Natural killer cell (primary cell): ENCODE data around the gene SGPP1. TPM values are rescaled to one million over a fixed set of nuclear protein-coding genes. Genes with fewer than 3 reads are reported as not detected.

ENCODE experiments used
- ATAC-seq, 3 donors: fragments of 150-1000 bp in 2 of 3; fragments of 200-7000 bp in 1 of 3; cut with Tn5 transposase; 1 replicate in 1 of 3; 2 replicates in 2 of 3; pipeline ENCODE4 v1.10.0; 2021; ENCODE audit warnings: mild to moderate bottlenecking in 2 of 3, moderate library complexity in 2 of 3
- DNase-seq, 2 donors: peaks; one replicate each; pipeline versions ENCODE4 v3.0.0 to v3.0.0-alpha.2; 2013 to 2021; ENCODE audit warnings: mixed read lengths in 1 of 2
- H3K27ac ChIP-seq: one replicate; pipeline ENCODE4 v1.5.1; 2013; ENCODE audit warnings: mild to moderate bottlenecking, low read length
- H3K27me3 ChIP-seq: one replicate; pipeline ENCODE4 v1.6.1; 2013; ENCODE audit warnings: low read length; ENCODE audit not compliant: control insufficient read depth, insufficient read depth
- H3K36me3 ChIP-seq: one replicate; pipeline ENCODE4 v1.6.1; 2013; ENCODE audit warnings: low read length; ENCODE audit not compliant: control insufficient read depth, insufficient read depth
- H3K4me1 ChIP-seq: one replicate; pipeline ENCODE4 v1.6.1; 2013; ENCODE audit warnings: low read length; ENCODE audit not compliant: control insufficient read depth, insufficient read depth
- H3K4me3 ChIP-seq: one replicate; pipeline ENCODE4 v1.5.1; 2013; ENCODE audit warnings: low read length
- H3K9me3 ChIP-seq: one replicate; pipeline ENCODE4 v1.6.1; 2013; ENCODE audit warnings: low read length; ENCODE audit not compliant: control insufficient read depth, insufficient read depth
- H3K27ac Mint-ChIP-seq, 2 donors: one replicate each; pipeline ENCODE4 v1.8.0; 2022; ENCODE audit warnings: mild to moderate bottlenecking in 2 of 2, mixed read lengths in 2 of 2, moderate library complexity in 1 of 2
- H3K27me3 Mint-ChIP-seq, 2 donors: one replicate each; pipeline ENCODE4 v1.8.0; 2022; ENCODE audit warnings: low read depth in 2 of 2, mixed read lengths in 2 of 2
- H3K36me3 Mint-ChIP-seq: one replicate; pipeline ENCODE4 v1.8.0; 2022; ENCODE audit warnings: mixed read lengths
- H3K4me1 Mint-ChIP-seq, 2 donors: one replicate each; pipeline ENCODE4 v1.8.0; 2022; ENCODE audit warnings: mixed read lengths in 2 of 2
- H3K4me3 Mint-ChIP-seq: one replicate; pipeline ENCODE4 v1.8.0; 2022; ENCODE audit warnings: mild to moderate bottlenecking, moderate library complexity, mixed read lengths
- H3K9me3 Mint-ChIP-seq, 2 donors: one replicate each; pipeline ENCODE4 v1.8.0; 2022; ENCODE audit warnings: mixed read lengths in 2 of 2
- CTCF ChIP-seq: fragments of 200-600 bp; IDR thresholded peaks from one replicate; pipeline ENCODE4 v1.8.0; 2022; ENCODE audit warnings: antibody characterized with exemption
- WGBS: methylation state at CpG from one replicate; pipeline ENCODE4 v1.1.7; 2013; ENCODE audit warnings: missing lambda C conversion rate; ENCODE audit not compliant: insufficient coverage; 5-methylcytosine and 5-hydroxymethylcytosine counted together
- intact Hi-C: fragments of 100-400 bp; cut with micrococcal nuclease; formaldehyde crosslinking; loops from one replicate; pipeline ENCODE4 v1.14.2; 2022
- total RNA-seq, 4 donors: library from RNA; stranded (reverse); fragments of 120-200 nt in 1 of 4; gene quantifications; one replicate each; pipeline versions ENCODE4 v1.2.3 to v1.2.4, GENCODE V29; 2013 to 2022

Gene SGPP1
- total RNA-seq, 3 donors from 2014 or later (not counting 1 experiment from before 2014, with no cell fraction given), result 17.8 to 23.4 (median 23.3) TPM

GRCh38 chr14:63672417-63673180 lies 55.3 kb downstream of the SGPP1 start:
- H3K36me3 Mint-ChIP-seq, result no peaks in the 10 kb centered on the region
- ATAC-seq (no peak), DNase-seq (no peak)
- Histone ChIP-seq H3K9me3 (no peaks in the 10 kb centered on the region), H3K4me3 (no peak overlapping the region), H3K27ac (no peak overlapping the region), H3K4me1 (no peaks in the 10 kb centered on the region), H3K36me3 (no peaks in the 10 kb centered on the region), H3K27me3 (no peaks in the 10 kb centered on the region)
- intact Hi-C loops, result no loop called here
- no peaks in the 10 kb centered on the region for H3K9me3 Mint-ChIP-seq
- no peak overlapping the region for H3K4me3 Mint-ChIP-seq
- H3K4me1 Mint-ChIP-seq, result no peaks in the 10 kb centered on the region
- WGBS, result 87% methylated on average over 7 of the region's 7 CpGs
- TF ChIP-seq CTCF, result no peak
- H3K27ac Mint-ChIP-seq, result no peak overlapping the region
- no peaks in the 10 kb centered on the region for H3K27me3 Mint-ChIP-seq

GRCh38 chr14:63671987-63672386 lies 55.9 kb downstream of the SGPP1 start:
- Mint-ChIP-seq H3K4me3 (no peak overlapping the region), H3K4me1 (no peaks in the 10 kb centered on the region), H3K36me3 (no peaks in the 10 kb centered on the region), H3K9me3 (no peaks in the 10 kb centered on the region), H3K27ac (no peak overlapping the region), H3K27me3 (no peaks in the 10 kb centered on the region)
- H3K9me3 ChIP-seq, result no peaks in the 10 kb centered on the region
- DNase-seq, result no peak
- WGBS, result 99% methylated on average over 3 of the region's 3 CpGs
- intact Hi-C loops, result no loop called here
- H3K4me3 ChIP-seq, result no peak overlapping the region
- H3K27ac ChIP-seq, result no peak overlapping the region
- H3K4me1 ChIP-seq, result no peaks in the 10 kb centered on the region
- TF ChIP-seq CTCF, result no peak
- ATAC-seq, result no peak
- H3K36me3 ChIP-seq, result no peaks in the 10 kb centered on the region
- no peaks in the 10 kb centered on the region for H3K27me3 ChIP-seq

- intact Hi-C loops, result no loop called here
- Histone ChIP-seq H3K4me1 (no peaks in the 10 kb centered on the region), H3K4me3 (no peak overlapping the region), H3K36me3 (no peaks in the 10 kb centered on the region), H3K9me3 (no peaks in the 10 kb centered on the region), H3K27me3 (no peaks in the 10 kb centered on the region), H3K27ac (no peak overlapping the region)
- DNase-seq, result no peak
- no peaks in the 10 kb centered on the region for H3K36me3 Mint-ChIP-seq
- no peaks in the 10 kb centered on the region for H3K9me3 Mint-ChIP-seq
- no peak for TF ChIP-seq CTCF
- H3K4me1 Mint-ChIP-seq, result no peaks in the 10 kb centered on the region
- ATAC-seq, result no peak
- no peak overlapping the region for H3K4me3 Mint-ChIP-seq
- no peak overlapping the region for H3K27ac Mint-ChIP-seq
- H3K27me3 Mint-ChIP-seq, result no peaks in the 10 kb centered on the region
Measured at GRCh38 chr14:63670692-63671091, 57.2 kb downstream of the SGPP1 start.

GRCh38 chr14:63666335-63666734 lies 61.5 kb downstream of the SGPP1 start:
- DNase-seq (no peak), ATAC-seq (no peak)
- H3K27ac Mint-ChIP-seq, result no peak overlapping the region
- Histone ChIP-seq H3K4me1 (no peaks in the 10 kb centered on the region), H3K27me3 (no peaks in the 10 kb centered on the region), H3K27ac (no peak overlapping the region), H3K4me3 (no peak overlapping the region), H3K9me3 (no peaks in the 10 kb centered on the region), H3K36me3 (no peaks in the 10 kb centered on the region)
- 92% methylated on average over 1 of the region's 1 CpG for WGBS
- no peaks in the 10 kb centered on the region for H3K4me1 Mint-ChIP-seq
- intact Hi-C loops, result no loop called here
- H3K9me3 Mint-ChIP-seq, result no peaks in the 10 kb centered on the region
- no peaks in the 10 kb centered on the region for H3K27me3 Mint-ChIP-seq
- no peak overlapping the region for H3K4me3 Mint-ChIP-seq
- no peak for TF ChIP-seq CTCF
- H3K36me3 Mint-ChIP-seq, result no peaks in the 10 kb centered on the region
